BLaER1 treated with 17β-estradiol and CSF1 and Interleukin-3, amounts not matched to agents 10 nM and 100 nM (cell line): Measurements from ENCODE around the gene TP53BP1.

Experiments
- H3K27ac ChIP-seq, 11 experiments: shearing (Covaris generic); formaldehyde crosslinking; 2 replicates each; pipeline ENCODE4 v1.8.1; 2022
- H3K27me3 ChIP-seq, 11 experiments: shearing (Covaris generic); formaldehyde crosslinking; 2 replicates each; pipeline ENCODE4 v1.8.1; 2022
- H3K36me3 ChIP-seq, 11 experiments: shearing (Covaris generic); formaldehyde crosslinking; 2 replicates each; pipeline ENCODE4 v1.8.1; 2022
- H3K4me1 ChIP-seq, 10 experiments: shearing (Covaris generic); formaldehyde crosslinking; 2 replicates each; pipeline ENCODE4 v1.8.1; 2022
- H3K4me2 ChIP-seq, 11 experiments: shearing (Covaris generic); formaldehyde crosslinking; 2 replicates each; pipeline ENCODE4 v1.8.1; 2022
- H3K4me3 ChIP-seq, 10 experiments: shearing (Covaris generic); formaldehyde crosslinking; 2 replicates each; pipeline ENCODE4 v1.8.1; 2022
- H3K9ac ChIP-seq, 11 experiments: shearing (Covaris generic); formaldehyde crosslinking; 2 replicates each; pipeline ENCODE4 v1.8.1; 2022
- H3K9me3 ChIP-seq, 11 experiments: shearing (Covaris generic); formaldehyde crosslinking; replicated peaks in 1 of 11; 2 replicates each; pipeline ENCODE4 v1.8.1; 2022
- H4K20me1 ChIP-seq, 11 experiments: shearing (Covaris generic); formaldehyde crosslinking; 2 replicates each; pipeline ENCODE4 v1.8.1; 2022
- Cebpa-rat ChIP-seq, 11 experiments: shearing (Covaris generic); IDR thresholded peaks; 2 replicates each; pipeline ENCODE4 v1.8.1; 2022

The TP53BP1 gene

DNA sequence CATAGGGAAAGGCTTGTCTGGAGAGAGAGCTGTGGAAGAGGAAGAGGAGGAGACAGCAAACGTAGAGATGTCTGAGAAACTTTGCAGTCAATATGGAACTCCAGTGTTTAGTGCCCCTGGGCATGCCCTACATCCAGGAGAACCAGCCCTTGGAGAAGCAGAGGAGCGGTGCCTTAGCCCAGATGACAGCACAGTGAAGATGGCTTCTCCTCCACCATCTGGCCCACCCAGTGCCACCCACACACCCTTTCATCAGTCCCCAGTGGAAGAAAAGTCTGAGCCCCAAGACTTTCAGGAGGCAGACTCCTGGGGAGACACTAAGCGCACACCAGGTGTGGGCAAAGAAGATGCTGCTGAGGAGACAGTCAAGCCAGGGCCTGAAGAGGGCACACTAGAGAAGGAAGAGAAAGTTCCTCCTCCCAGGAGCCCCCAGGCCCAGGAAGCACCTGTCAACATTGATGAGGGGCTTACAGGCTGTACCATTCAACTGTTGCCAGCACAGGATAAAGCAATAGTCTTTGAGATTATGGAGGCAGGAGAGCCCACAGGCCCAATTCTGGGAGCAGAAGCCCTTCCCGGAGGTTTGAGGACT lies 31.4 kb upstream of the TP53BP1 start:
- H3K4me2 ChIP-seq, result peak overlapping the region in 8 of 11 experiments; percentile 16 to 75 (median 49); a peak in 13 of 22 replicates
- peaks cover 0 to 77% (median 4%) of the 10 kb centered on the region in 11 experiments; a peak in 7 of 22 replicates for H4K20me1 ChIP-seq
- H3K27ac ChIP-seq, result peak overlapping the region in 4 of 11 experiments; percentile 41 to 48 (median 45); a peak in 7 of 22 replicates
- no peak overlapping the region for H3K4me3 ChIP-seq
- H3K4me1 ChIP-seq, result peaks cover 14 to 49% (median 40%) of the 10 kb centered on the region in 10 experiments
- peaks cover 29 to 90% (median 86%) of the 10 kb centered on the region in 11 experiments; a peak in 21 of 22 replicates for H3K36me3 ChIP-seq
- no peak for TF ChIP-seq Cebpa-rat (IDR thresholded peaks at IDR 0.05)
- no peaks in the 10 kb centered on the region for H3K27me3 ChIP-seq
- H3K9ac ChIP-seq, result peak overlapping the region in 2 of 11 experiments; percentile 3 to 29; a peak in 1 of 22 replicates
- peaks cover 0 to 40% (median 20%) of the 10 kb centered on the region in 11 experiments; a peak in 10 of 22 replicates for H3K9me3 ChIP-seq

DNA sequence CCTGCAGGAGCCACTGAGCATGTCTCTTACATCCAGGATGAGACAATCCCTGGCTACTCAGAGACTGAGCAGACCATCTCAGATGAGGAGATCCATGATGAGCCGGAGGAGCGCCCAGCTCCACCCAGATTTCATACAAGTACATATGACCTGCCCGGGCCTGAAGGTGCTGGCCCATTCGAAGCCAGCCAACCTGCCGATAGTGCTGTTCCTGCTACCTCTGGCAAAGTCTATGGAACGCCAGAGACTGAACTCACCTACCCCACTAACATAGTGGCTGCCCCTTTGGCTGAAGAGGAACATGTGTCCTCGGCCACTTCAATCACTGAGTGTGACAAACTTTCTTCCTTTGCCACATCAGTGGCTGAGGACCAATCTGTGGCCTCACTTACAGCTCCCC lies 30.7 kb upstream of the TP53BP1 start:
- Histone ChIP-seq H3K9me3 (peaks cover 0 to 40% (median 20%) of the 10 kb centered on the region in 11 experiments; a peak in 10 of 22 replicates), H3K4me1 (peaks cover 21 to 56% (median 47%) of the 10 kb centered on the region in 10 experiments), H3K27me3 (no peaks in the 10 kb centered on the region), H3K36me3 (peaks cover 29 to 84% (median 80%) of the 10 kb centered on the region in 11 experiments; a peak in 21 of 22 replicates), H4K20me1 (peaks cover 0 to 80% (median 6%) of the 10 kb centered on the region in 11 experiments; a peak in 7 of 22 replicates), H3K27ac (peak overlapping the region in 4 of 11 experiments; percentile 14 to 47 (median 42); a peak in 5 of 22 replicates), H3K4me3 (no peak overlapping the region), H3K4me2 (peak overlapping the region in 8 of 11 experiments; percentile 16 to 75 (median 49); a peak in 12 of 22 replicates), H3K9ac (0 out of 22 replicates have a peak overlapping the region, but pooled peaks of 1 of the 11 experiments have one; percentile 29)
- no peak for TF ChIP-seq Cebpa-rat (IDR thresholded peaks at IDR 0.05)

DNA sequence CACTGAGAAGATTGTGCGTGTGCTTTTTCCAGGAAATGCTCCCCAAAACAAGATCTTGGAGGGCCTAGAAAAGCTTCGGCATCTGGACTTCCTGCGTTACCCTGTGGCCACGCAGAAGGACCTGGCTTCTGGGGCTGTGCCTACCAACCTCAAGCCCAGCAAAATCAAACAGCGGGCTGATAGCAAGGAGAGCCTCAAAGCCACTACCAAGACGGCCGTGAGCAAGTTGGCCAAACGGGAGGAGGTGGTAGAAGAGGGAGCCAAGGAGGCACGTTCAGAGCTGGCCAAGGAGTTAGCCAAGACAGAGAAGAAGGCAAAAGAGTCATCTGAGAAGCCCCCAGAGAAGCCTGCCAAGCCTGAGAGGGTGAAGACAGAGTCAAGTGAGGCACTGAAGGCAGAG lies 29.3 kb upstream of the TP53BP1 start:
- Histone ChIP-seq H3K27ac (peak overlapping the region in 1 of 11 experiments; percentile 19; a peak in 1 of 22 replicates), H3K27me3 (no peaks in the 10 kb centered on the region), H3K36me3 (peaks cover 29 to 70% (median 66%) of the 10 kb centered on the region in 11 experiments; a peak in 21 of 22 replicates), H3K9ac (no peak overlapping the region), H3K4me3 (no peak overlapping the region), H3K9me3 (peaks cover 0 to 40% (median 20%) of the 10 kb centered on the region in 11 experiments; a peak in 10 of 22 replicates), H3K4me2 (no peak overlapping the region), H4K20me1 (peaks cover 0 to 66% (median 0%) of the 10 kb centered on the region in 11 experiments; a peak in 6 of 22 replicates), H3K4me1 (peaks cover 33 to 64% (median 58%) of the 10 kb centered on the region in 10 experiments)
- TF ChIP-seq Cebpa-rat (IDR thresholded peaks at IDR 0.05), result no peak

DNA sequence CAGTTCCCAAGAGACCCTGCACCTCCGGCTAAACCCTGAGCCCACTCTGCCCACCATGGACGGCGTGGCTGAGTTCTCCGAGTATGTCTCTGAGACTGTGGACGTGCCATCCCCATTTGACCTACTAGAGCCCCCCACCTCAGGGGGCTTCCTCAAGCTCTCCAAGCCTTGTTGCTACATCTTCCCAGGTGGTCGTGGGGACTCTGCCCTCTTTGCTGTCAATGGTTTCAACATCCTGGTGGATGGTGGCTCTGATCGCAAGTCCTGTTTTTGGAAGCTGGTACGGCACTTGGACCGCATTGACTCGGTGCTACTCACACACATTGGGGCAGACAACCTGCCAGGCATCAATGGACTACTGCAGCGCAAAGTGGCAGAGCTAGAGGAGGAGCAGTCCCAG lies 28.5 kb upstream of the TP53BP1 start:
- no peak overlapping the region for H3K9ac ChIP-seq
- peaks cover 0 to 62% (median 0%) of the 10 kb centered on the region in 11 experiments; a peak in 6 of 22 replicates for H4K20me1 ChIP-seq
- no peaks in the 10 kb centered on the region for H3K27me3 ChIP-seq
- TF ChIP-seq Cebpa-rat (IDR thresholded peaks at IDR 0.05), result no peak
- peaks cover 0 to 40% (median 20%) of the 10 kb centered on the region in 11 experiments; a peak in 10 of 22 replicates for H3K9me3 ChIP-seq
- H3K4me1 ChIP-seq, result peaks cover 41 to 72% (median 67%) of the 10 kb centered on the region in 10 experiments
- H3K4me2 ChIP-seq, result no peak overlapping the region
- H3K36me3 ChIP-seq, result peaks cover 29 to 64% (median 61%) of the 10 kb centered on the region in 11 experiments; a peak in 21 of 22 replicates
- H3K4me3 ChIP-seq, result no peak overlapping the region
- 0 out of 22 replicates have a peak overlapping the region, but pooled peaks of 1 of the 11 experiments have one; percentile 6 for H3K27ac ChIP-seq

DNA sequence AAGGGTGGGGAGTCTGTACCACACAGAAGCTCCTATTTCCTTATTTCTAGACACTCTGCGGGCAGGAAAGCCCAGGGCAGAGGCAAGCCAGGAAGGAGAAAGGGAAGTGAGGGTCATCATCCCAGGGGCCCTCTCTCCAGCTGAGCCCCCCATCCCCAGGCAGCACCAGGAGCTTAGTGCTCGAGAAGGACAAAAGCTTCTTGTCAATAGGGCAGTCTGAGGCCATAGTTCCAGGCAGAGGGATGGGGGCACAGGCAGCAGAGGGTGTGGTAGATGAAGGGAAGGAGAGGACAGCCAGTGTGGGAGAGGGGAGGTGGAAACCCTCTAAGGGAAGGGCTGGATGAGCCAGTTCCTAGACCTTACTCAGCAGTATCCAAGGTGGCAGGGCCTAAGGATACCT lies 27.2 kb upstream of the TP53BP1 start:
- H3K27ac ChIP-seq, result peak overlapping the region in 9 of 11 experiments; percentile 1 to 96 (median 84); a peak in 16 of 22 replicates
- peak overlapping the region in 7 of 10 experiments; percentile 69 to 79 (median 76); a peak in 14 of 20 replicates for H3K4me3 ChIP-seq
- peaks cover 54 to 82% (median 78%) of the 10 kb centered on the region in 10 experiments for H3K4me1 ChIP-seq
- H4K20me1 ChIP-seq, result peaks cover 0 to 51% (median 0%) of the 10 kb centered on the region in 11 experiments; a peak in 6 of 22 replicates
- peaks cover 0 to 40% (median 20%) of the 10 kb centered on the region in 11 experiments; a peak in 10 of 22 replicates for H3K9me3 ChIP-seq
- no peaks in the 10 kb centered on the region for H3K27me3 ChIP-seq
- peak overlapping the region in 5 of 11 experiments; percentile 80 to 91 (median 86); a peak in 10 of 22 replicates for H3K9ac ChIP-seq
- H3K4me2 ChIP-seq, result peak overlapping the region; percentile 87 to 100 (median 98)
- no peak for TF ChIP-seq Cebpa-rat (IDR thresholded peaks at IDR 0.05)
- peaks cover 29 to 51% (median 48%) of the 10 kb centered on the region in 11 experiments; a peak in 21 of 22 replicates for H3K36me3 ChIP-seq

DNA sequence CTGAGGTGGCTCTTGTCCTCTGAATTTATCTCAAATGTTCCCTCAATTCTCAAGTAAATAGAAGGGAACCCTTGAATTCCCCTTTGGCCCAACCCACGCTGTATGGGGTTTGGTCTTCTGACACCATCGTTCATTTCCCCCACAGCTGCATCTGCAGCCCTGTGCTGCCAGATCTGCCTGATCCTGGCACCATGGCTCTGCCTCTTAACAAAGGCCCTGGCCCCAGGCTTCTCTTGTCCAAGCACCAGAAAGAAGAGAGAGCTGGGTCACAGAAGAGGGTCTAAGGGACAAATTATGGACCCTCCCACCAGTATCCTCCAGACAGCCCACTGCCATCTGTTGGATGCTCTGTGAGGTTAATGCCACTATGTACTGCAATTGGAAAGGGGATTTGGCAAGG lies 26.2 kb upstream of the TP53BP1 start:
- peak overlapping the region in 9 of 11 experiments; percentile 50 to 96 (median 84); a peak in 17 of 22 replicates for H3K27ac ChIP-seq
- H3K4me1 ChIP-seq, result peaks cover 62 to 83% (median 78%) of the 10 kb centered on the region in 10 experiments
- TF ChIP-seq Cebpa-rat (IDR thresholded peaks at IDR 0.05), result no peak
- no peaks in the 10 kb centered on the region for H3K27me3 ChIP-seq
- H3K36me3 ChIP-seq, result peaks cover 27 to 41% (median 38%) of the 10 kb centered on the region in 11 experiments; a peak in 21 of 22 replicates
- peak overlapping the region in 9 of 11 experiments; percentile 67 to 91 (median 80); a peak in 16 of 22 replicates for H3K9ac ChIP-seq
- H3K4me3 ChIP-seq, result peak overlapping the region in 9 of 10 experiments; percentile 50 to 79 (median 73); a peak in 17 of 20 replicates
- peaks cover 0 to 42% (median 0%) of the 10 kb centered on the region in 11 experiments; a peak in 4 of 22 replicates for H4K20me1 ChIP-seq
- peaks cover 0 to 32% (median 19%) of the 10 kb centered on the region in 11 experiments; a peak in 10 of 22 replicates for H3K9me3 ChIP-seq
- H3K4me2 ChIP-seq, result peak overlapping the region; percentile 87 to 100 (median 98)

DNA sequence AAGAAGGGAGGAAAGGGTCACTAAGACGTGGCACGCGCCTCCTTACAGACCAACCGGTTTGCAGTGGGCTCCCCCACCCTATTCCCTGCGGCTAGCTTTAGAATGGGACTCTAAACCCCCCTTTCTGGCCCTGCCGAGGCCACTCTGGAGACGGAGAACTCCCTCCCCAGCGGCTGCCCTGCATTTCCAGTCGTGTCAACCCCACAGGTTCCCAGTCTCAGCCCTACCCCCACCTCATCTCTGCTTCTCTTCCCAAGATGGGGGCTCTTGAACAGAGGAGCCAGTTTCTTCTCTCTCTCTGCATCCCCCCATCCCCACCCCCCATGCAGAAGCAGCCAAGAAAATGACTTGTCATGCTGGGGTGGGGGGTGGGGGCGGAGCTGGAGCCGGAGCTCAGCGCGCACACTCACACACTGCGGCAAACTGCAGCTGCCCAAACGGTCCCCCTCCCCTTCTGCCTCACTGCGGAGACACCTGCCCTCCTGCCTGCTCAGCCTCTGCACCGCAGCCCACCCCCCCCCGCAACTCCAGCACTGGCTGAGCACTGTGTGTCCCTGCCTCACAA lies 25.3 kb upstream of the TP53BP1 start:
- Histone ChIP-seq H4K20me1 (peaks cover 0 to 33% (median 0%) of the 10 kb centered on the region in 11 experiments; a peak in 2 of 22 replicates), H3K4me1 (peaks cover 67 to 83% (median 79%) of the 10 kb centered on the region in 10 experiments), H3K9ac (peak overlapping the region; percentile 52 to 91 (median 79); a peak in 21 of 22 replicates), H3K27me3 (no peaks in the 10 kb centered on the region), H3K36me3 (peaks cover 18 to 32% (median 29%) of the 10 kb centered on the region in 11 experiments; a peak in 21 of 22 replicates), H3K4me3 (peak overlapping the region; percentile 50 to 79 (median 72)), H3K9me3 (peaks cover 0 to 23% (median 15%) of the 10 kb centered on the region in 11 experiments; a peak in 10 of 22 replicates), H3K4me2 (peak overlapping the region; percentile 87 to 100 (median 98)), H3K27ac (peak overlapping the region in 10 of 11 experiments; percentile 32 to 96 (median 82); a peak in 19 of 22 replicates)
- TF ChIP-seq Cebpa-rat (IDR thresholded peaks at IDR 0.05), result no peak
